Breast epithelium (tissue), 4 donors: ENCODE data around the gene CLEC4G. TPM values are rescaled to one million over a fixed set of nuclear protein-coding genes. Genes with fewer than 3 reads are reported as not detected.

ENCODE experiments used
- DNase-seq, 2 donors: peaks; one replicate each; pipeline ENCODE4 v3.0.0-alpha.2; 2019; ENCODE audit warnings: low spot score in 2 of 2
- H3K27ac ChIP-seq, 2 donors: fragments of 200-600 bp; sonication (generic) in 1 of 2; one replicate each; pipeline ENCODE4 v1.5.1; 2016 to 2019; ENCODE audit warnings: mild to moderate bottlenecking in 1 of 2
- H3K27me3 ChIP-seq, 2 donors: fragments of 200-600 bp; sonication (generic) in 1 of 2; one replicate each; pipeline versions ENCODE4 v1.5.1 to v1.6.0; 2017 to 2019; ENCODE audit warnings: control low read depth in 1 of 2, mild to moderate bottlenecking in 1 of 2
- H3K36me3 ChIP-seq: fragments of 200-600 bp; one replicate; pipeline ENCODE4 v1.5.1; 2019
- H3K4me1 ChIP-seq, 2 donors: fragments of 200-600 bp; sonication (generic); one replicate each; pipeline ENCODE4 v1.5.1; 2016 to 2019; ENCODE audit warnings: control low read depth in 1 of 2
- H3K4me3 ChIP-seq, 3 donors: fragments of 200-600 bp; sonication (generic); 1 replicate in 2 of 3; 2 replicates in 1 of 3; pipeline ENCODE4 v1.5.1; 2016 to 2019; ENCODE audit warnings: mild to moderate bottlenecking in 3 of 3, moderate library complexity in 2 of 3
- H3K9me3 ChIP-seq, 2 donors: fragments of 200-600 bp; sonication (generic) in 1 of 2; one replicate each; pipeline ENCODE4 v1.5.1; 2016 to 2019; ENCODE audit warnings: control low read depth in 1 of 2
- CTCF ChIP-seq, 3 donors: fragments of 450-650 bp; IDR thresholded peaks; one replicate each; pipeline ENCODE4 v1.5.1; 2016 to 2017; ENCODE audit warnings: antibody characterized with exemption in 3 of 3, mild to moderate bottlenecking in 3 of 3, moderate library complexity in 3 of 3
- POLR2A ChIP-seq: fragments of 450-650 bp; IDR thresholded peaks from one replicate; pipeline ENCODE4 v1.6.1; 2016; ENCODE audit warnings: antibody characterized with exemption, mild to moderate bottlenecking, moderate library complexity
- POLR2AphosphoS5 ChIP-seq, 3 donors: sonication (generic); formaldehyde crosslinking; IDR thresholded peaks; one replicate each; pipeline ENCODE4 v1.6.1; 2017; ENCODE audit warnings: antibody characterized with exemption in 3 of 3
- intact Hi-C: fragments of 100-400 bp; cut with DNase I; formaldehyde crosslinking; loops from one replicate; pipeline ENCODE4 v1.15.1; 2023; ENCODE audit warnings: low total_unique reads
- total RNA-seq, 3 donors: library from RNA; depleted of rRNA; stranded (reverse); fragments of >200 nt; gene quantifications; one replicate each; pipeline ENCODE4 v1.1.0, GENCODE V29; 2016

The CLEC4G gene
- total RNA-seq, 3 donors from 2014 or later, result 1.3 to 3.7 TPM; not detected in 1

DNA sequence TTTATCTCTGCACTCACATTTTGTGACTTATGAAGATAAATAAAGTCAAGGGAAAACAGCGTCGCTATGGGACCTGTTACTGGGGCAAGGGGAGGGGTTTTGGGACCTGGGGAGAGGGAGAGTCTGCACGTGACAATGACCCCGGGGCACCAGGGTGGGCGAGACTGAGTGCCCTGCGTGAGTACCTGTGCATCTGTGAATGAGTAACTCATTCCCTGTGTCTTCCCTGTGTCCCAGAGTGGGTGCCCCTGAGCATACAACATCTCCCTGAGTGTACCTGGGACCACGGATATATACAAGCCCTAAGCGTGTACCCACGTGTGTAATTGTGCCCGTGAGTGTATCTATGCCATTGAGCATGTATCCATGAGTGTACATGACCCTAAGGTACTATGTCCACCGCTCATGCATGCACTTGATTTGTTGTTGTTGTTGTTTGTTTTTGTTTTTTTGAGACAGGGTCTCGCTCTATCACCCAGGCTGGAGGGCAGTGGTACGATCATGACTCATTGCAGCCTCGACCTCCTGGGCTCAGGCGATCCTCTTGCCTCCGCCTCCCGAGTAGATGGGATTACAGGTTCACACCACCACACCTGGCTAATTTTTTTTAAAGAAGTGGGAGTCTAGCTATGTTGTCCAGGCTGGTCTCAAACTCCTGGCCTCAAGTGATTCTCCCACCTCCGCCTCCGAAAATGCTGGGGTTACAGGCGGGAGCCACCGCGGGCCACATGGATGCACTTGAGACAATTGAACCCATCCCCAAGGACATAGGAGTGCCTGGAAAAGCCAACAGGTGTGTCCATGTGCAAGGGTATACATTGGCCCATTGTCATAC lies 51.9 kb downstream of the CLEC4G start:
- intact Hi-C loops, result loop anchor here (10.0 kb wide), 1 partner anchor 115 kb away; no protein-coding TSS in a partner anchor
- Histone ChIP-seq H3K4me3 (peak overlapping the region; percentile 96 to 100 (median 97)), H3K4me1 (peaks cover 0 to 3% of the 10 kb centered on the region in 2 donors), H3K27ac (no peak overlapping the region), H3K36me3 (no peaks in the 10 kb centered on the region), H3K9me3 (no peaks in the 10 kb centered on the region), H3K27me3 (peaks cover 0 to 38% of the 10 kb centered on the region in 2 donors)
- TF ChIP-seq POLR2A (no peak), CTCF (IDR thresholded peaks at IDR 0.05) (no peak), POLR2AphosphoS5 (IDR thresholded peaks at IDR 0.05) (no peak)
- no peak for DNase-seq

GRCh38 chr19:7678971-7679751 lies 52.7 kb downstream of the CLEC4G start:
- Histone ChIP-seq H3K4me1 (peaks cover 0 to 3% of the 10 kb centered on the region in 2 donors), H3K4me3 (no peak overlapping the region), H3K27me3 (peaks cover 0 to 38% of the 10 kb centered on the region in 2 donors), H3K27ac (no peak overlapping the region), H3K36me3 (no peaks in the 10 kb centered on the region), H3K9me3 (no peaks in the 10 kb centered on the region)
- intact Hi-C loops, result loop anchor here (10.0 kb wide), 1 partner anchor 114 kb away; no protein-coding TSS in a partner anchor
- no peak for DNase-seq
- TF ChIP-seq POLR2AphosphoS5 (IDR thresholded peaks at IDR 0.05) (no peak), CTCF (IDR thresholded peaks at IDR 0.05) (no peak)

Other genes starting within 250 kb of the CLEC4G start
- 1 to 10 TPM; 5.4 to 9.8 (median 7.2) TPM for gene PEX11G, start 243.1 kb downstream of the CLEC4G start, total RNA-seq
- gene ZNF358, start 216.0 kb downstream of the CLEC4G start, total RNA-seq, result 10 to 100 TPM; 34.0 to 65.3 (median 34.7) TPM
- 10 to 100 TPM; 11.5 to 35.2 (median 16.4) TPM for gene MCOLN1, start 209.5 kb downstream of the CLEC4G start, total RNA-seq
- 10 to 100 TPM; 35.8 to 56.4 (median 45.8) TPM for gene PNPLA6, start 196.4 kb downstream of the CLEC4G start, total RNA-seq
- 10 to 100 TPM in 1 of 3 donors, 1 to 10 TPM in 1, not detected in 1; 5.6 to 14.2 TPM for gene CAMSAP3, start 136.2 kb downstream of the CLEC4G start, total RNA-seq
- gene XAB2, start 102.6 kb downstream of the CLEC4G start, total RNA-seq, result 10 to 100 TPM; 41.3 to 49.0 (median 41.9) TPM
- gene PET100, start 102.3 kb downstream of the CLEC4G start, total RNA-seq, result 10 to 100 TPM; 23.7 to 40.4 (median 33.1) TPM
- gene PCP2, start 98.4 kb downstream of the CLEC4G start, total RNA-seq, result 1 to 10 TPM in 2 of 3 donors, not detected in 1; 4.9 to 6.7 TPM
- gene STXBP2, start 95.0 kb downstream of the CLEC4G start, total RNA-seq, result 10 to 100 TPM; 15.4 to 55.3 (median 37.0) TPM
- gene RETN, start 63.1 kb downstream of the CLEC4G start, total RNA-seq, result not detected
- gene MCEMP1, start 55.0 kb downstream of the CLEC4G start, total RNA-seq, result 1 to 10 TPM in 2 of 3 donors, not detected in 1; 1.0 to 2.4 TPM
- gene TRAPPC5, start 51.3 kb downstream of the CLEC4G start, total RNA-seq, result 10 to 100 TPM; 34.7 to 84.0 (median 62.6) TPM
- gene FCER2, start 30.0 kb downstream of the CLEC4G start, total RNA-seq, result under 1 TPM in 2 of 3 donors, not detected in 1; 0.29 to 0.48 TPM
- gene CD209, start 15.4 kb upstream of the CLEC4G start, total RNA-seq, result 1 to 10 TPM; 2.3 to 9.8 (median 2.6) TPM
- 1 to 10 TPM in 1 of 3 donors, not detected in 2; 1.3 TPM for gene CLEC4M, start 31.1 kb upstream of the CLEC4G start, total RNA-seq
- 10 to 100 TPM in 1 of 3 donors, 1 to 10 TPM in 2; 7.5 to 12.5 (median 9.2) TPM for gene EVI5L, start 98.1 kb upstream of the CLEC4G start, total RNA-seq
- 1 to 10 TPM in 1 of 3 donors, under 1 TPM in 1, not detected in 1; 0.59 to 2.0 TPM for gene PRR36, start 142.3 kb upstream of the CLEC4G start, total RNA-seq
- gene LRRC8E, start 156.4 kb upstream of the CLEC4G start, total RNA-seq, result 10 to 100 TPM in 1 of 3 donors, 1 to 10 TPM in 2; 1.4 to 15.1 (median 6.6) TPM
- gene MAP2K7, start 171.8 kb upstream of the CLEC4G start, total RNA-seq, result 10 to 100 TPM; 13.3 to 17.1 (median 13.8) TPM
- 1 to 10 TPM in 1 of 3 donors, not detected in 2; 2.3 TPM for gene TGFBR3L, start 182.7 kb upstream of the CLEC4G start, total RNA-seq
- gene SNAPC2, start 188.2 kb upstream of the CLEC4G start, total RNA-seq, result 10 to 100 TPM; 13.8 to 14.8 (median 13.8) TPM
- gene CTXN1, start 194.0 kb upstream of the CLEC4G start, total RNA-seq, result 1 to 10 TPM in 2 of 3 donors, under 1 TPM in 1; 0.32 to 9.5 (median 5.6) TPM
- 10 to 100 TPM; 29.3 to 59.6 (median 57.8) TPM for gene TIMM44, start 211.6 kb upstream of the CLEC4G start, total RNA-seq